Subcutaneous adipose tissue (tissue), 4 donors: ENCODE data around the gene ZNF221. TPM values are rescaled to one million over a fixed set of nuclear protein-coding genes. Genes with fewer than 3 reads are reported as not detected.

Experiments
- total RNA-seq, 4 donors: library from RNA; depleted of rRNA; stranded (reverse); fragments of >200 nt; gene quantifications; one replicate each; pipeline ENCODE4 v1.1.0, GENCODE V29; 2016
- TF ChIP-seq, protein P1 (sequence below): fragments of 450-650 bp; IDR thresholded peaks from one replicate; pipeline ENCODE4 v1.5.1; 2016; ENCODE audit warnings: low read depth, mild to moderate bottlenecking, control low read depth, antibody characterized with exemption, moderate library complexity

ZNF221 gene
- total RNA-seq, result 1 to 10 TPM; 4.5 to 6.8 (median 5.6) TPM

DNA sequence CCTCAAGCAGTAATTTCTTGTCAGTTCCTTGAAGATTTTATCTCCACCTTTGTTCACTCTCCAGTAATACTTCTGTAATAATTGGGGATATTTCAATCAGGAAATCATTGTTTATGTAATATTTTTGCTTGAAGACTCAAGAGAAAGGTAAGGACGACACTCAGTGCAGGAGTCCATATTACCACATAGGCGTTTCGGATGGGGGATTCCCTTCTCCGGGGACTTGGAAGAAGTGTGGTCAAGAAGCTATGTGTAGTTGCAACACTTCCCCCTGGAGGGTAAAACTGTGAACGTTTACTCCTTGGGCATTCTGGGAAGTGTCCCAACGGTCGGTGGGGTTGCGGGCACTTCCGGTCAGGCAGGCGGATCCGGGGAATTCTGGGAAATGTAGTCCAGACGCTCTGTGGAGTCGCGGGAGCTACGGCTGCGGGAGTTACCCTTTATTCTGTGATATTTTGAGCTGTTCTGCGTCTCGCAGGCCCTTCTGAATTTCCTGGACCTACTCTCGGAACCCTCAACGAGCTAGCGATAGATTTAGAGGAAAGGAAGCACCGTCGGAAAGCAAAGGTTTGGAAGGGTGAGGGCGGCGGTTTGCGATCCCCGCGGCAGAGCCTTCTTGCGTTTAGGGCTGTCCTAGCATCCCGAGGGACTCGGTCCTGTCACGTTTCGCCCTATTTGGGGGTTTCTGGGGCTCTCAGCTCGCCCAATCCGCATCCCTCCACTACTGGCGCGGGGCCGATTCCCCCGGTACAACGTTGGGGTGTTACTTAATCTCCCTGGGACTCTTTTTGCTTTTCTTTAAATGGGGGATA lies at the start of gene ZNF221:
Gene ZNF221, plus strand, starts transcription at position 395 of the 812 bp plus-strand sequence. CDS start 11,499 bp downstream, outside the sequence.
- TF ChIP-seq, protein P1, sequence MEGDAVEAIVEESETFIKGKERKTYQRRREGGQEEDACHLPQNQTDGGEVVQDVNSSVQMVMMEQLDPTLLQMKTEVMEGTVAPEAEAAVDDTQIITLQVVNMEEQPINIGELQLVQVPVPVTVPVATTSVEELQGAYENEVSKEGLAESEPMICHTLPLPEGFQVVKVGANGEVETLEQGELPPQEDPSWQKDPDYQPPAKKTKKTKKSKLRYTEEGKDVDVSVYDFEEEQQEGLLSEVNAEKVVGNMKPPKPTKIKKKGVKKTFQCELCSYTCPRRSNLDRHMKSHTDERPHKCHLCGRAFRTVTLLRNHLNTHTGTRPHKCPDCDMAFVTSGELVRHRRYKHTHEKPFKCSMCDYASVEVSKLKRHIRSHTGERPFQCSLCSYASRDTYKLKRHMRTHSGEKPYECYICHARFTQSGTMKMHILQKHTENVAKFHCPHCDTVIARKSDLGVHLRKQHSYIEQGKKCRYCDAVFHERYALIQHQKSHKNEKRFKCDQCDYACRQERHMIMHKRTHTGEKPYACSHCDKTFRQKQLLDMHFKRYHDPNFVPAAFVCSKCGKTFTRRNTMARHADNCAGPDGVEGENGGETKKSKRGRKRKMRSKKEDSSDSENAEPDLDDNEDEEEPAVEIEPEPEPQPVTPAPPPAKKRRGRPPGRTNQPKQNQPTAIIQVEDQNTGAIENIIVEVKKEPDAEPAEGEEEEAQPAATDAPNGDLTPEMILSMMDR, result no peak

GRCh38 chr19:43901395-43902390 lies 49.3 kb upstream of the ZNF221 start:
- TF ChIP-seq, protein P1, result no peak

DNA sequence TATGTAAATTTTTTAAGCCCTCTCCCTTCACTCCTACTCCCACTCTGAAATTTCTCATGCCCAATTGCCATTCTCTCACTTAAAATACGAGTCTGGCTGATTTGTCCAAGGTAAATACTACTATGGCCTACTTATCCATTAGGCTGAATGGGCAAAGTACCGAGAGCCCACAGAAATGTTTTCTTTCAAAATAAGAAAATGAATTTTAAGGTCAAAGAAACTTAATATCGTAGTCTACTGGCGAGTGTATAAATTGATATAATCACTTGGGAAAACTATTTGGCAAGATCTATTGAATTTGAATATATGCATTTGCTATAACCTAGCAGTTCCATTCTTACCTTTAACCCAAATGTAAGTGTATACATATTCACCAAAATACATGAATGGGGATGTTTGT lies 48.6 kb upstream of the ZNF221 start:
- TF ChIP-seq, protein P1, result no peak

DNA sequence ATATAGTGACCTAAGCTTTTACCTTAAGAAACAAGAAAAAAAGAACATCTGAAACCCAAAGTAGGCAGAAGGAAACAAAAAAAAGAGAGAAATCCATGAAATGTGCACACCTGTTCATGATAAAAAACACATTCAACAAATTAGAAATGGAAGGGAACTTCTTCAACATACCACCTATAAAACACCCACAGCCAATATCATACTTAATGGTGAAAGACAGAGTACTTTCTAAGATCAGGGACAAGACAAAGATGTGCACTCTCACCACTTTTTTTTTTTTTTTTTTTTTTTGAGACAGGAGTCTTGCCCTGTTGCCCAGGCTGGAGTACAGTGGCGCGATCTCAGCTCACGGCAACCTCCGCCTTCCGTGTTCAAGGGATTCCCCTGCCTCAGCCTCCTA lies 45.1 kb upstream of the ZNF221 start:
- TF ChIP-seq, protein P1, result no peak

DNA sequence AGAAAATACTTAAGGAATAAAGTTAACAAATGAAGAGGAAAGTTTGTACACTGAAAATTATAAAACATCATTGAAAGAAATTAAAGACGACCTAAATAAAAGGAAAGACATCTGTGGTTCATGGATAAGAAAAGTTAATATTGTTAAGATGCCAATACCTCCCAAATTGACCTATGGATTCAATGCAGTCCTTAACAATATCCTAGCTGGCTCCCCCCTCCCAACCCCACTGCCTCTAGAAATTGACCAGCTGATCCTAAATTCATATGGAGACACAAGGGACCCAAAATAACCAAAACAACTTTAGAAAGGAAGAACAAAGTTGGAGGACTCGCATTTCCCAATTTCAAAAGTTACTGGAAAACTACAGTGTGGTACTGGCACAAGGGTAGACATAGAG lies 44.3 kb upstream of the ZNF221 start:
- TF ChIP-seq, protein P1, result no peak

DNA sequence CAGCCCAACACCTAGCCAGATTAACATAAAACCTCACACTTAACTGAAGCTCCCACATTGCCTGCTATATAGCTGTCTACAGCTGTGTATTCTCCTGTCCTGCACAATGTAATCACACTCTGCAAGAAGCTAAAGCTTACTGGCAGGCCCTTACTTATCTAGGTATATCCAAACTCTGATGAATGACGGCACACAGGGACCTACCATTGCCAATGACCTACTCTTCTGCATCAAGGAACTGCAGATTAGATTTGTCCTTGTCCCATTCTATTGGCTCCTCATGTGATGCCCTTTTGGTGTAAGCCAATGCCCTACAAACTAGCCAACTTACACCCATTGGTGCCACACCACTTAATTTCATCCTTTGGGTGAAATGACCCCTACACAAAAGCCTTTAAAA lies 42.4 kb upstream of the ZNF221 start:
- TF ChIP-seq, protein P1, result no peak

GRCh38 chr19:43910884-43911283 lies 40.1 kb upstream of the ZNF221 start:
- TF ChIP-seq, protein P1, result no peak
